Measurements from ENCODE around the gene GLS2. TPM values are rescaled to one million over a fixed set of nuclear protein-coding genes. Genes with fewer than 3 reads are reported as not detected.
A peak's percentile ranks its signal among the peaks of the same experiment; 100 is the strongest.
"Not testable (repeated sequence)": the region's sequence is repeated elsewhere in the genome, so short reads cannot be mapped to it uniquely, and the experiment has no call there.

GLS2 gene
- polyA plus RNA-seq, 1 donor from 2014 or later: 3.8 TPM

- Mint-ChIP-seq H3K27ac (no peak overlapping the region), H3K4me1 (peaks cover 8 to 13% (median 13%) of the 10 kb centered on the region in 3 donors), H3K9me3 (no peaks in the 10 kb centered on the region), H3K36me3 (peaks cover 5% of the 10 kb centered on the region), H3K4me3 (no peak overlapping the region), H3K27me3 (no peaks in the 10 kb centered on the region)
Measured at GRCh38 chr12:56474389-56474788, 13.6 kb downstream of the GLS2 start.

DNA sequence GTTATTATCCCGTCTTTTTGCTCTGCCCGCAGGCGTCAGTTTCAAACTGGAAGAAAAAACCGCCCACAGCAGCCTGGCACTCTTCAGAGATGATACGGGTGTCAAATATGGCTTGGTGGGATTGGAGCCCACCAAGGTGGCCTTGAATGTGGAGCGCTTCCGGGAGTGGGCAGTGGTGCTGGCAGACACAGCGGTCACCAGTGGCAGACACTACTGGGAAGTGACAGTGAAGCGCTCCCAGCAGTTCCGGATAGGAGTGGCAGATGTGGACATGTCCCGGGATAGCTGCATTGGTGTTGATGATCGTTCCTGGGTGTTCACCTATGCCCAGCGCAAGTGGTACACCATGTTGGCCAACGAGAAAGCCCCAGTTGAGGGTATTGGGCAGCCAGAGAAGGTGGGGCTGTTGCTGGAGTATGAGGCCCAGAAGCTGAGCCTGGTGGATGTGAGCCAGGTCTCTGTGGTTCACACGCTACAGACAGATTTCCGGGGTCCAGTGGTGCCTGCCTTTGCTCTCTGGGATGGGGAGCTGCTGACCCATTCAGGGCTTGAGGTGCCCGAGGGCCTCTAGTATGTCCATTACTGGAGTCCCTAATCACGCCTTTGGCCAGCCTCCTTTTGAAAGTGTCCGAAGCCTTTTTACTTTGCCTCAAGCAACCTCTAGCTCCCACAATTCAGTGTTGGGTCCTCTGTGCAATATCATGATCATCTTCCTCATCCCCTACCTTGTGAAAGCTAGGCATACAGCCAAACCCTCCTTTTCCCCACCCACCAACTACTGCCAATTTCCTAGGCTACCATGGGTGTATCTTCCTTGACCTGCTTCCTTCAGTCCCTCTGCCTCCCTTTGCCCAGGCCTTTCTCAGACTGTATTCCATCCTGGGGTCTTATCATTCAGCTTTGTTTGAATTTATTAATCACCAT is 18.7 kb downstream of the GLS2 start:
- Mint-ChIP-seq H3K4me3 (peak overlapping the region; percentile 96 to 99 (median 98)), H3K36me3 (no peaks in the 10 kb centered on the region), H3K27me3 (no peaks in the 10 kb centered on the region), H3K27ac (peak overlapping the region; percentile 90 to 98 (median 96)), H3K9me3 (no peaks in the 10 kb centered on the region), H3K4me1 (peaks cover 11 to 27% (median 23%) of the 10 kb centered on the region in 3 donors)

- peak within 1 kb of the TSS; percentile 90 to 98 (median 96) for H3K27ac Mint-ChIP-seq
- peak within 1 kb of the TSS; percentile 96 to 99 (median 98) for H3K4me3 Mint-ChIP-seq
- H3K27me3 Mint-ChIP-seq: no peaks in the 10 kb centered on the region
- H3K36me3 Mint-ChIP-seq: no peaks in the 10 kb centered on the region
- no peaks in the 10 kb centered on the region for H3K9me3 Mint-ChIP-seq
- H3K4me1 Mint-ChIP-seq: peaks cover 13 to 25% (median 23%) of the 10 kb centered on the region in 3 donors
Measured at GRCh38 chr12:56468216-56469006, 19.6 kb downstream of the GLS2 start, which contains the start of gene SPRYD4. SPRYD4 (plus strand) TSS chr12:56468578; CDS start chr12:56468592, 14 bp downstream.

- no peaks in the 10 kb centered on the region for H3K9me3 Mint-ChIP-seq
- H3K36me3 Mint-ChIP-seq: no peaks in the 10 kb centered on the region
- H3K4me3 Mint-ChIP-seq: no peak overlapping the region
- H3K27me3 Mint-ChIP-seq: no peaks in the 10 kb centered on the region
- peaks cover 10 to 17% (median 15%) of the 10 kb centered on the region in 3 donors for H3K4me1 Mint-ChIP-seq
- H3K27ac Mint-ChIP-seq: no peak overlapping the region
Measured at GRCh38 chr12:56462565-56462964, 25.4 kb downstream of the GLS2 start.

GRCh38 chr12:56461235-56462159 is 26.5 kb downstream of the GLS2 start:
- H3K4me3 Mint-ChIP-seq: peak overlapping the region in 1 of 4 donors; percentile 59
- no peaks in the 10 kb centered on the region for H3K36me3 Mint-ChIP-seq
- no peaks in the 10 kb centered on the region for H3K9me3 Mint-ChIP-seq
- H3K4me1 Mint-ChIP-seq: peaks cover 10 to 17% (median 15%) of the 10 kb centered on the region in 3 donors
- no peaks in the 10 kb centered on the region for H3K27me3 Mint-ChIP-seq
- peak overlapping the region in 1 of 3 donors; percentile 71 for H3K27ac Mint-ChIP-seq

GRCh38 chr12:56457817-56458216 is 30.1 kb downstream of the GLS2 start:
- Mint-ChIP-seq H3K4me3 (no peak overlapping the region), H3K9me3 (no peaks in the 10 kb centered on the region), H3K36me3 (peaks cover 2% of the 10 kb centered on the region), H3K4me1 (peaks cover 6 to 11% (median 9%) of the 10 kb centered on the region in 3 donors), H3K27ac (no peak overlapping the region), H3K27me3 (no peaks in the 10 kb centered on the region)

GRCh38 chr12:56454557-56454956 is 33.4 kb downstream of the GLS2 start, which contains the start of gene MIP:
MIP (minus strand) TSS chr12:56454657; CDS start chr12:56454613, 44 bp downstream.
- no peaks in the 10 kb centered on the region for H3K9me3 Mint-ChIP-seq
- peak within 1 kb of the TSS in 1 of 4 donors; percentile 20 for H3K4me3 Mint-ChIP-seq
- H3K36me3 Mint-ChIP-seq: peaks cover 2% of the 10 kb centered on the region
- peaks cover 4 to 7% (median 5%) of the 10 kb centered on the region in 3 donors for H3K4me1 Mint-ChIP-seq
- H3K27me3 Mint-ChIP-seq: no peaks in the 10 kb centered on the region
- peak within 1 kb of the TSS in 1 of 3 donors; percentile 6 for H3K27ac Mint-ChIP-seq

DNA sequence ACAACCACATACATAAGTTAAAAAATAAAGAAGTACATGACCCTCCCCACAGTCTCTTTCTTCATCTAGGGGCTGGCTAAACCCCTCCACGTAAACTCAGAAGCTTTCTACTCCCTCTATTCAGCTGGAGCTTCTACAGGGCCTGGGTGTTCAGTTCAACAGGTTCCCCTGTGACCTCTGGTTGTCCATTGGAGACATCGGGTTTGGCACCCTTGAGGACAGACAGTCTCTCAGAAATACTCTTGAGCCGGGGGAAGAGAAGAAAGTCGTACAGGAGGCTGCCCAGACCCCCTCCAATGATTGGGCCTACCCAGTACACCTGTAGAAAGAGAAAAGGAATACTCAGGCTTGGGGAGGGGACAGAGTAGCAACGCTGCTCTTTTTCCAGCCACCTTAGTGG is 36.8 kb downstream of the GLS2 start:
- H3K9me3 Mint-ChIP-seq: no peaks in the 10 kb centered on the region
- H3K4me3 Mint-ChIP-seq: peak overlapping the region in 3 of 4 donors; percentile 61 to 67 (median 65)
- H3K4me1 Mint-ChIP-seq: peaks cover 14 to 19% (median 15%) of the 10 kb centered on the region in 3 donors
- H3K27me3 Mint-ChIP-seq: no peaks in the 10 kb centered on the region
- H3K36me3 Mint-ChIP-seq: peaks cover 2% of the 10 kb centered on the region
- H3K27ac Mint-ChIP-seq: no peak overlapping the region

DNA sequence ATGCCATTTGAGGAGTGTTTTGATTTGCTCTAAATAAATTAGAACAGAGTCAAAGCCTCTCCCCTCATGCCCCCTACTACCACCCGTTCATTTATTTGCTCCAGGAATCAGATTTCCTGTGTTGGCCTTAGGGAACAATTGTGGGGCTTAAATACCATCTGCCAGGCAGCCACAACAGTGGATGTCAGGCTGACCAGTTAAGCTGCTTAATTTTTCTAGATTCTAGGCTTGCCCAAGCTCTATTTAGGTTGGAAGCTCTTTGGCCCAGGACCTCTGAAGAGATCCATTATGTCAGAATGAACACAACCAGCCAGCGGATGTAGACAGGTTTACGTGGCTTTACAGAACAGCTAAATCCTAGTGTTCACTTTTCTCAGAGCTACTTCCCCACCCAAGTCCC is 37.7 kb downstream of the GLS2 start:
- peaks cover 14 to 19% (median 16%) of the 10 kb centered on the region in 3 donors for H3K4me1 Mint-ChIP-seq
- peak overlapping the region in 2 of 3 donors; percentile 69 to 94 for H3K27ac Mint-ChIP-seq
- no peaks in the 10 kb centered on the region for H3K36me3 Mint-ChIP-seq
- H3K9me3 Mint-ChIP-seq: no peaks in the 10 kb centered on the region
- H3K27me3 Mint-ChIP-seq: no peaks in the 10 kb centered on the region
- peak overlapping the region in 2 of 4 donors; percentile 93 to 99 for H3K4me3 Mint-ChIP-seq

GRCh38 chr12:56449622-56449984 is 38.4 kb downstream of the GLS2 start:
- no peaks in the 10 kb centered on the region for H3K9me3 Mint-ChIP-seq
- peak overlapping the region; percentile 90 to 99 (median 94) for H3K4me3 Mint-ChIP-seq
- no peaks in the 10 kb centered on the region for H3K27me3 Mint-ChIP-seq
- H3K27ac Mint-ChIP-seq: peak overlapping the region; percentile 69 to 94 (median 94)
- H3K36me3 Mint-ChIP-seq: no peaks in the 10 kb centered on the region
- H3K4me1 Mint-ChIP-seq: peaks cover 17 to 22% (median 18%) of the 10 kb centered on the region in 3 donors

DNA sequence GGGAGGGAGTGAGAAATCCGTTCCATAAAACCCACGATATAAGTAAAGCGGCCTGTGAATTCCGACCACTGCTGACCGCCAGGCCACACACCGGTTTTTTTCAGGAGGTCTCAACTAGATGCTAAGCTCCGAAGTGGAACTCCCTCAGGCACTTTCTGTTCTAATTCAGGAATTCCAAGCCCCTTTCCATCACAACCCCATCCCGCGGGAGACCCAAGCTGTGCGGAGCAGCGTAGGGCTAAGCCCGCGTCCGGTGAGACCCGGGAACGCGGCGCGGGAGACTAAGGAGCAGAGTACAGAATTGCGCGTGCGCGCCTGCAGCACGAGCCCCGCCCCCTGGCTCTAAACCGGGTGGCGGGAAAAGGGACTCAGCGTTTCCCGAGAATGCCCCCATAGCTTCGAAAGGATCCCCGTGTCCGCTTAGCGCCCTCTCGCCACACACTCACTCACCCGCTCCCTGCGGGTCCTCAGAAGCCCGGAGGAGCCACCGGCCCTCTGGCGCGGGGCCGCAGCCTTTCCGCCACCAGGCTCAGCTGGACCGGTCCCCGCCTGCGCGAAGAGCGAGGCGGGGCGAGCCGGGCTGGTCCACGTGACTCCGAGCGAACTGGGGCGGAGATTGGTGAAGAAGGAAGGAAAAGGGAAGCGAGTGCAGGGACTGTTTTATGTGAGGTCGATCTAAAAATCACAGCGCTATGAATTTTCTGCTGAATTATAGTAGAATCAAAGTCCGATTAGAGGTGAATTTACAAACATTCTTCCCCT is 38.9 kb downstream of the GLS2 start, which contains the start of gene TIMELESS:
TSS of gene TIMELESS (minus strand) at position 567 of the 762 bp plus-strand sequence. CDS start 15,256 bp downstream, outside the sequence.
- Mint-ChIP-seq H3K9me3 (no peaks in the 10 kb centered on the region), H3K4me3 (peak within 1 kb of the TSS; percentile 90 to 99 (median 94)), H3K27me3 (no peaks in the 10 kb centered on the region), H3K27ac (peak within 1 kb of the TSS; percentile 69 to 94 (median 94)), H3K4me1 (peaks cover 21 to 26% (median 22%) of the 10 kb centered on the region in 3 donors), H3K36me3 (peaks cover 2% of the 10 kb centered on the region)

- H3K9me3 Mint-ChIP-seq, H3K36me3 Mint-ChIP-seq, H3K27ac Mint-ChIP-seq, H3K4me3 Mint-ChIP-seq, H3K27me3 Mint-ChIP-seq: not testable (repeated sequence)
- peaks cover 12 to 22% (median 18%) of the 10 kb centered on the region in 3 donors for H3K4me1 Mint-ChIP-seq
Measured at GRCh38 chr12:56443208-56443607, 44.8 kb downstream of the GLS2 start.

DNA sequence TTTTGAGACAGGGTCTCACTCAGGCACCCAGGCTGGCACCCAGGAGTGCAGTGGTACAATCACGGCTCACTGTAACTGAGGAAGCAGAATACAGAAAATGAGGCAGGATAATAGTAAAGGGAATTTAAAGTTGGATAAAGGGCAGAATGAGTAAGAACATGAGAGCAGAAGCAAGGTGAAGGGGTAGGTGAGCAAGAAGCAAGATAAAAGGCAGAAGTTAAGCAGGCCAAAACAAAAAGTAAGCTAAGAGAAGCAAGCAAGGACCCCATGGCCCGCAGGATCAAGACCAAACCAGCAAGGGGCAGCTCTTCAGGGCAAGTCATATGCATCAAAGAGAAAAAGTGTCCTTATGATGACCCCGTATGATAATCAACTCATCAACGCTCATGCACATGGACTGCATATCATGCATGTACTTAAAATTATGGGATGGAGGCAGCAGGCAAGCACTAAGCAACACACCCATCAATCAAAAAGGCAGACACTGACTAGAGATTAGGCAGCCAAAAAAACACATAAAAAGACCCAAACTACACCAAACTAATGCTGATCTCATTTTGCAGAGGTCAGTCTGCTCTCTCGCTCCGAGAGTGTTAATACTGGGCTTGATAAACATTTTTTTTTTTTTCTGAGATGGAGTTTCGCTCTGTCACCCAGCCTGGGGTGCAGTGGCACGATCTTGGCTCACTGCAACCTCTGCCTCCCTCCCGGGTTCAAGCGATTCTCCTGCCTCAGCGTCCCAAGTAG is 50.4 kb downstream of the GLS2 start:
- no peak overlapping the region for H3K4me3 Mint-ChIP-seq
- peaks cover 5 to 6% (median 6%) of the 10 kb centered on the region in 3 donors for H3K4me1 Mint-ChIP-seq
- H3K27me3 Mint-ChIP-seq: no peaks in the 10 kb centered on the region
- no peaks in the 10 kb centered on the region for H3K9me3 Mint-ChIP-seq
- H3K36me3 Mint-ChIP-seq: peaks cover 8% of the 10 kb centered on the region
- peak overlapping the region in 2 of 3 donors; percentile 28 to 67 for H3K27ac Mint-ChIP-seq
